H1 (cell line): ENCODE data around the gene MAP2K7. TPM values are rescaled to one million over a fixed set of nuclear protein-coding genes. Genes with fewer than 3 reads are reported as not detected.

Experiments used
- CBX5 ChIP-seq: fragments of 300-800, 300-1000 bp; sonication (generic); IDR thresholded peaks from 2 replicates; pipeline ENCODE4 v1.7.1; 2016; ENCODE audit warnings: antibody characterized with exemption, low read length, low read depth
- CHD2 ChIP-seq: IDR thresholded peaks from 2 replicates; pipeline ENCODE4 v1.6.1; 2012; ENCODE audit warnings: low read length, improper control_type of control experiment
- CREB1 ChIP-seq: IDR thresholded peaks from 2 replicates; pipeline ENCODE4 v1.6.1; 2012; ENCODE audit warnings: inconsistent platforms
- EZH2 ChIP-seq: fragments of 200-600 bp; sonication (generic); IDR thresholded peaks from 2 replicates; pipeline ENCODE4 v1.7.1; 2012; ENCODE audit warnings: low read depth, mild to moderate bottlenecking, moderate library complexity, low read length, inconsistent platforms; ENCODE audit not compliant: severe bottlenecking
- NANOG ChIP-seq: IDR thresholded peaks from 2 replicates; pipeline ENCODE4 v1.6.1; 2011; ENCODE audit warnings: low read length, low read depth, mild to moderate bottlenecking, inconsistent platforms; ENCODE audit not compliant: insufficient read depth, poor library complexity, severe bottlenecking
- POU5F1 ChIP-seq: IDR thresholded peaks from 2 replicates; pipeline ENCODE4 v1.6.1; 2011; ENCODE audit warnings: low read depth, mild to moderate bottlenecking, low read length, moderate library complexity
- SIN3A ChIP-seq, 2 experiments: IDR thresholded peaks in 1 of 2; conservative IDR thresholded peaks in 1 of 2; 2 replicates each; pipeline ENCODE4 v1.6.1; 2011 to 2012; ENCODE audit warnings: low read length in 2 of 2, improper control_type of control experiment in 1 of 2, low read depth in 1 of 2, mild to moderate bottlenecking in 1 of 2
- TBP ChIP-seq: IDR thresholded peaks from 2 replicates; pipeline ENCODE4 v1.6.1; 2011; ENCODE audit warnings: low read depth, low read length, improper control_type of control experiment
- YY1 ChIP-seq: IDR thresholded peaks from 2 replicates; pipeline ENCODE4 v1.6.1; 2011; ENCODE audit warnings: low read depth, mild to moderate bottlenecking, low read length
- polyA plus RNA-seq, 7 experiments: library from polyadenylated mRNA; depleted of rRNA in 3 of 7; stranded (reverse) in 5 of 7; unstranded in 2 of 7; fragments of >200 nt in 5 of 7; fragments of 200-250 nt in 2 of 7; gene quantifications; 1 replicate in 5 of 7; 2 replicates in 1 of 7; 4 replicates in 1 of 7; pipeline versions ENCODE4 v1.2.1 to v1.2.3, GENCODE V29; 2011 to 2013; ENCODE audit warnings: missing spikeins in 2 of 7, mixed read lengths in 2 of 7
- total RNA-seq: library from RNA; stranded (reverse); fragmentation: NEBNext Ultra II Directional; extraction: Animal tissue kit (Norgen Biotek cat#: 25700); gene quantifications from 2 replicates; pipeline ENCODE4 v1.2.1, GENCODE V29; 2021
- TF ChIP-seq, protein P1 (sequence below): fragments of 300-600 bp; sonication (generic); IDR thresholded peaks from 2 replicates; pipeline ENCODE4 v1.7.1; 2012; ENCODE audit warnings: low read length, moderate library complexity, mild to moderate bottlenecking, inconsistent platforms; ENCODE audit not compliant: insufficient replicate concordance

The MAP2K7 gene
- total and polyA plus RNA-seq, 2 of the 8 experiments (the other 6 are each of a cell fraction or from before 2014, with no cell fraction given), result 8.9 to 38.3 TPM

- TF ChIP-seq, protein P1, sequence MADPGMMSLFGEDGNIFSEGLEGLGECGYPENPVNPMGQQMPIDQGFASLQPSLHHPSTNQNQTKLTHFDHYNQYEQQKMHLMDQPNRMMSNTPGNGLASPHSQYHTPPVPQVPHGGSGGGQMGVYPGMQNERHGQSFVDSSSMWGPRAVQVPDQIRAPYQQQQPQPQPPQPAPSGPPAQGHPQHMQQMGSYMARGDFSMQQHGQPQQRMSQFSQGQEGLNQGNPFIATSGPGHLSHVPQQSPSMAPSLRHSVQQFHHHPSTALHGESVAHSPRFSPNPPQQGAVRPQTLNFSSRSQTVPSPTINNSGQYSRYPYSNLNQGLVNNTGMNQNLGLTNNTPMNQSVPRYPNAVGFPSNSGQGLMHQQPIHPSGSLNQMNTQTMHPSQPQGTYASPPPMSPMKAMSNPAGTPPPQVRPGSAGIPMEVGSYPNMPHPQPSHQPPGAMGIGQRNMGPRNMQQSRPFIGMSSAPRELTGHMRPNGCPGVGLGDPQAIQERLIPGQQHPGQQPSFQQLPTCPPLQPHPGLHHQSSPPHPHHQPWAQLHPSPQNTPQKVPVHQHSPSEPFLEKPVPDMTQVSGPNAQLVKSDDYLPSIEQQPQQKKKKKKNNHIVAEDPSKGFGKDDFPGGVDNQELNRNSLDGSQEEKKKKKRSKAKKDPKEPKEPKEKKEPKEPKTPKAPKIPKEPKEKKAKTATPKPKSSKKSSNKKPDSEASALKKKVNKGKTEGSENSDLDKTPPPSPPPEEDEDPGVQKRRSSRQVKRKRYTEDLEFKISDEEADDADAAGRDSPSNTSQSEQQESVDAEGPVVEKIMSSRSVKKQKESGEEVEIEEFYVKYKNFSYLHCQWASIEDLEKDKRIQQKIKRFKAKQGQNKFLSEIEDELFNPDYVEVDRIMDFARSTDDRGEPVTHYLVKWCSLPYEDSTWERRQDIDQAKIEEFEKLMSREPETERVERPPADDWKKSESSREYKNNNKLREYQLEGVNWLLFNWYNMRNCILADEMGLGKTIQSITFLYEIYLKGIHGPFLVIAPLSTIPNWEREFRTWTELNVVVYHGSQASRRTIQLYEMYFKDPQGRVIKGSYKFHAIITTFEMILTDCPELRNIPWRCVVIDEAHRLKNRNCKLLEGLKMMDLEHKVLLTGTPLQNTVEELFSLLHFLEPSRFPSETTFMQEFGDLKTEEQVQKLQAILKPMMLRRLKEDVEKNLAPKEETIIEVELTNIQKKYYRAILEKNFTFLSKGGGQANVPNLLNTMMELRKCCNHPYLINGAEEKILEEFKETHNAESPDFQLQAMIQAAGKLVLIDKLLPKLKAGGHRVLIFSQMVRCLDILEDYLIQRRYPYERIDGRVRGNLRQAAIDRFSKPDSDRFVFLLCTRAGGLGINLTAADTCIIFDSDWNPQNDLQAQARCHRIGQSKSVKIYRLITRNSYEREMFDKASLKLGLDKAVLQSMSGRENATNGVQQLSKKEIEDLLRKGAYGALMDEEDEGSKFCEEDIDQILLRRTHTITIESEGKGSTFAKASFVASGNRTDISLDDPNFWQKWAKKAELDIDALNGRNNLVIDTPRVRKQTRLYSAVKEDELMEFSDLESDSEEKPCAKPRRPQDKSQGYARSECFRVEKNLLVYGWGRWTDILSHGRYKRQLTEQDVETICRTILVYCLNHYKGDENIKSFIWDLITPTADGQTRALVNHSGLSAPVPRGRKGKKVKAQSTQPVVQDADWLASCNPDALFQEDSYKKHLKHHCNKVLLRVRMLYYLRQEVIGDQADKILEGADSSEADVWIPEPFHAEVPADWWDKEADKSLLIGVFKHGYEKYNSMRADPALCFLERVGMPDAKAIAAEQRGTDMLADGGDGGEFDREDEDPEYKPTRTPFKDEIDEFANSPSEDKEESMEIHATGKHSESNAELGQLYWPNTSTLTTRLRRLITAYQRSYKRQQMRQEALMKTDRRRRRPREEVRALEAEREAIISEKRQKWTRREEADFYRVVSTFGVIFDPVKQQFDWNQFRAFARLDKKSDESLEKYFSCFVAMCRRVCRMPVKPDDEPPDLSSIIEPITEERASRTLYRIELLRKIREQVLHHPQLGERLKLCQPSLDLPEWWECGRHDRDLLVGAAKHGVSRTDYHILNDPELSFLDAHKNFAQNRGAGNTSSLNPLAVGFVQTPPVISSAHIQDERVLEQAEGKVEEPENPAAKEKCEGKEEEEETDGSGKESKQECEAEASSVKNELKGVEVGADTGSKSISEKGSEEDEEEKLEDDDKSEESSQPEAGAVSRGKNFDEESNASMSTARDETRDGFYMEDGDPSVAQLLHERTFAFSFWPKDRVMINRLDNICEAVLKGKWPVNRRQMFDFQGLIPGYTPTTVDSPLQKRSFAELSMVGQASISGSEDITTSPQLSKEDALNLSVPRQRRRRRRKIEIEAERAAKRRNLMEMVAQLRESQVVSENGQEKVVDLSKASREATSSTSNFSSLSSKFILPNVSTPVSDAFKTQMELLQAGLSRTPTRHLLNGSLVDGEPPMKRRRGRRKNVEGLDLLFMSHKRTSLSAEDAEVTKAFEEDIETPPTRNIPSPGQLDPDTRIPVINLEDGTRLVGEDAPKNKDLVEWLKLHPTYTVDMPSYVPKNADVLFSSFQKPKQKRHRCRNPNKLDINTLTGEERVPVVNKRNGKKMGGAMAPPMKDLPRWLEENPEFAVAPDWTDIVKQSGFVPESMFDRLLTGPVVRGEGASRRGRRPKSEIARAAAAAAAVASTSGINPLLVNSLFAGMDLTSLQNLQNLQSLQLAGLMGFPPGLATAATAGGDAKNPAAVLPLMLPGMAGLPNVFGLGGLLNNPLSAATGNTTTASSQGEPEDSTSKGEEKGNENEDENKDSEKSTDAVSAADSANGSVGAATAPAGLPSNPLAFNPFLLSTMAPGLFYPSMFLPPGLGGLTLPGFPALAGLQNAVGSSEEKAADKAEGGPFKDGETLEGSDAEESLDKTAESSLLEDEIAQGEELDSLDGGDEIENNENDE, result no peak
- TF ChIP-seq YY1, result peak; percentile 88
- no peak for TF ChIP-seq CBX5
- TF ChIP-seq EZH2, result no peak
- TF ChIP-seq TBP, result 0 out of 2 replicates have a peak, but pooled peaks have one; percentile 59
- peak; percentile 6; the same call in 1 of the 2 replicates for TF ChIP-seq CHD2
- no peak for TF ChIP-seq POU5F1
- peak; percentile 80 for TF ChIP-seq CREB1
- TF ChIP-seq NANOG, result no peak
- TF ChIP-seq SIN3A (conservative IDR thresholded peaks at IDR 0.05 in 1 of 2, IDR thresholded peaks at IDR 0.05 in 1 of 2; ENCODE audit: low read depth in 1 of 2, low read length in 2 of 2), result 0 out of 4 replicates have a peak, but pooled peaks of 1 of the 2 experiments have one; percentile 69
Measured at GRCh38 chr19:7903244-7904073, at the start of gene MAP2K7 (continued).
